Breast epithelium (tissue), 4 donors: ENCODE measurements around the gene ELMOD1. TPM values are rescaled to one million over a fixed set of nuclear protein-coding genes. Genes with fewer than 3 reads are reported as not detected.

Experiments used
- DNase-seq, 2 donors: peaks; one replicate each; pipeline ENCODE4 v3.0.0-alpha.2; 2019; ENCODE audit warnings: low spot score in 2 of 2
- H3K27ac ChIP-seq, 2 donors: fragments of 200-600 bp; sonication (generic) in 1 of 2; one replicate each; pipeline ENCODE4 v1.5.1; 2016 to 2019; ENCODE audit warnings: mild to moderate bottlenecking in 1 of 2
- H3K27me3 ChIP-seq, 2 donors: fragments of 200-600 bp; sonication (generic) in 1 of 2; one replicate each; pipeline versions ENCODE4 v1.5.1 to v1.6.0; 2017 to 2019; ENCODE audit warnings: control low read depth in 1 of 2, mild to moderate bottlenecking in 1 of 2
- H3K36me3 ChIP-seq: fragments of 200-600 bp; one replicate; pipeline ENCODE4 v1.5.1; 2019
- H3K4me1 ChIP-seq, 2 donors: fragments of 200-600 bp; sonication (generic); one replicate each; pipeline ENCODE4 v1.5.1; 2016 to 2019; ENCODE audit warnings: control low read depth in 1 of 2
- H3K4me3 ChIP-seq, 3 donors: fragments of 200-600 bp; sonication (generic); 1 replicate in 2 of 3; 2 replicates in 1 of 3; pipeline ENCODE4 v1.5.1; 2016 to 2019; ENCODE audit warnings: mild to moderate bottlenecking in 3 of 3, moderate library complexity in 2 of 3
- H3K9me3 ChIP-seq, 2 donors: fragments of 200-600 bp; sonication (generic) in 1 of 2; one replicate each; pipeline ENCODE4 v1.5.1; 2016 to 2019; ENCODE audit warnings: control low read depth in 1 of 2
- POLR2A ChIP-seq: fragments of 450-650 bp; IDR thresholded peaks from one replicate; pipeline ENCODE4 v1.6.1; 2016; ENCODE audit warnings: antibody characterized with exemption, mild to moderate bottlenecking, moderate library complexity
- POLR2AphosphoS5 ChIP-seq, 3 donors: sonication (generic); formaldehyde crosslinking; IDR thresholded peaks; one replicate each; pipeline ENCODE4 v1.6.1; 2017; ENCODE audit warnings: antibody characterized with exemption in 3 of 3
- intact Hi-C: fragments of 100-400 bp; cut with DNase I; formaldehyde crosslinking; loops from one replicate; pipeline ENCODE4 v1.15.1; 2023; ENCODE audit warnings: low total_unique reads
- total RNA-seq, 3 donors: library from RNA; depleted of rRNA; stranded (reverse); fragments of >200 nt; gene quantifications; one replicate each; pipeline ENCODE4 v1.1.0, GENCODE V29; 2016
- TF ChIP-seq, protein P1 (sequence below), 3 donors: fragments of 450-650 bp; IDR thresholded peaks; one replicate each; pipeline ENCODE4 v1.5.1; 2016 to 2017; ENCODE audit warnings: antibody characterized with exemption in 3 of 3, mild to moderate bottlenecking in 3 of 3, moderate library complexity in 3 of 3

Gene ELMOD1
- total RNA-seq, 3 donors from 2014 or later = not detected

- Histone ChIP-seq H3K9me3 (no peaks in the 10 kb centered on the region), H3K4me3 (no peak overlapping the region), H3K4me1 (no peaks in the 10 kb centered on the region), H3K36me3 (no peaks in the 10 kb centered on the region), H3K27me3 (no peaks in the 10 kb centered on the region), H3K27ac (no peak overlapping the region)
- no peak for DNase-seq
- intact Hi-C loops = no loop called here
- TF ChIP-seq POLR2AphosphoS5 (IDR thresholded peaks at IDR 0.05) (no peak), POLR2A (no peak)
- TF ChIP-seq, protein P1, sequence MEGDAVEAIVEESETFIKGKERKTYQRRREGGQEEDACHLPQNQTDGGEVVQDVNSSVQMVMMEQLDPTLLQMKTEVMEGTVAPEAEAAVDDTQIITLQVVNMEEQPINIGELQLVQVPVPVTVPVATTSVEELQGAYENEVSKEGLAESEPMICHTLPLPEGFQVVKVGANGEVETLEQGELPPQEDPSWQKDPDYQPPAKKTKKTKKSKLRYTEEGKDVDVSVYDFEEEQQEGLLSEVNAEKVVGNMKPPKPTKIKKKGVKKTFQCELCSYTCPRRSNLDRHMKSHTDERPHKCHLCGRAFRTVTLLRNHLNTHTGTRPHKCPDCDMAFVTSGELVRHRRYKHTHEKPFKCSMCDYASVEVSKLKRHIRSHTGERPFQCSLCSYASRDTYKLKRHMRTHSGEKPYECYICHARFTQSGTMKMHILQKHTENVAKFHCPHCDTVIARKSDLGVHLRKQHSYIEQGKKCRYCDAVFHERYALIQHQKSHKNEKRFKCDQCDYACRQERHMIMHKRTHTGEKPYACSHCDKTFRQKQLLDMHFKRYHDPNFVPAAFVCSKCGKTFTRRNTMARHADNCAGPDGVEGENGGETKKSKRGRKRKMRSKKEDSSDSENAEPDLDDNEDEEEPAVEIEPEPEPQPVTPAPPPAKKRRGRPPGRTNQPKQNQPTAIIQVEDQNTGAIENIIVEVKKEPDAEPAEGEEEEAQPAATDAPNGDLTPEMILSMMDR (IDR thresholded peaks at IDR 0.05) = no peak
Observed at GRCh38 chr11:107659310-107659709, 68.4 kb downstream of the ELMOD1 start.

GRCh38 chr11:107660066-107660465 lies 69.1 kb downstream of the ELMOD1 start:
- Histone ChIP-seq H3K36me3 (no peaks in the 10 kb centered on the region), H3K4me1 (no peaks in the 10 kb centered on the region), H3K27ac (no peak overlapping the region), H3K4me3 (no peak overlapping the region), H3K9me3 (no peaks in the 10 kb centered on the region), H3K27me3 (no peaks in the 10 kb centered on the region)
- intact Hi-C loops = no loop called here
- TF ChIP-seq, protein P1 (IDR thresholded peaks at IDR 0.05) = no peak
- TF ChIP-seq POLR2A (no peak), POLR2AphosphoS5 (IDR thresholded peaks at IDR 0.05) (no peak)
- no peak for DNase-seq

DNA sequence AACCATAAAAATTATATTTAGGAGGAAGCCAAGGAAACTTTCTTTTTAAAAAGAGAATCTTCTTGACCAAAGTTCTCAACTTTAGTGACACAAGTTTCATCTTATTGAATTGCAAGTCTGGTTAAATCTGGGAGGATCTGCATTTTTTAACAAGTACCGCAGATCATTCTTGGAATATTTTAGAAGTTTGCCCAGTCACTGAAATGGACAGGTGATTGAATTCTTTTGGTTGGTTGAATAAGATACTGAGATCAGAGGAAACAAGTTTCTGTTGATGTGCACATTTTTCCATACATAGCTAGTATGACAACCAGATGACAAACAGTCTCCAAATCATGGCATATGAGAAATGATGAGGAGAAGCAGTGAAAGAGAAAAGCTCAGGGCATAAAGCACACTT lies 70.7 kb downstream of the ELMOD1 start:
- Histone ChIP-seq H3K4me1 (no peaks in the 10 kb centered on the region), H3K4me3 (no peak overlapping the region)
- intact Hi-C loops = loop anchor here (2.0 kb wide), 1 partner anchor 51 kb away; no protein-coding TSS in a partner anchor

GRCh38 chr11:107665018-107665417 lies 74.1 kb downstream of the ELMOD1 start:
- H3K27ac ChIP-seq = no peak overlapping the region
- TF ChIP-seq POLR2AphosphoS5 (IDR thresholded peaks at IDR 0.05) (no peak), POLR2A (no peak)
- TF ChIP-seq, protein P1 (IDR thresholded peaks at IDR 0.05) = no peak

More for the DNA sequence above, 70.7 kb downstream of the ELMOD1 start:
- no peak for DNase-seq
- Histone ChIP-seq H3K27ac (no peak overlapping the region), H3K9me3 (no peaks in the 10 kb centered on the region), H3K27me3 (no peaks in the 10 kb centered on the region), H3K36me3 (no peaks in the 10 kb centered on the region)
- TF ChIP-seq, protein P1 (IDR thresholded peaks at IDR 0.05) = no peak
- TF ChIP-seq POLR2AphosphoS5 (IDR thresholded peaks at IDR 0.05) (no peak), POLR2A (no peak)

GRCh38 chr11:107666911-107667613 lies 76.1 kb downstream of the ELMOD1 start:
- H3K4me3 ChIP-seq = no peak overlapping the region
- intact Hi-C loops = no loop called here
- peaks cover 0 to 3% of the 10 kb centered on the region in 2 donors for H3K27me3 ChIP-seq
- no peaks in the 10 kb centered on the region for H3K36me3 ChIP-seq
- no peaks in the 10 kb centered on the region for H3K4me1 ChIP-seq
- no peak for DNase-seq
- TF ChIP-seq POLR2AphosphoS5 (IDR thresholded peaks at IDR 0.05) = no peak
- no peak for TF ChIP-seq POLR2A
- TF ChIP-seq, protein P1 (IDR thresholded peaks at IDR 0.05) = no peak
- H3K27ac ChIP-seq = no peak overlapping the region
- no peaks in the 10 kb centered on the region for H3K9me3 ChIP-seq

More at GRCh38 chr11:107665018-107665417, 74.1 kb downstream of the ELMOD1 start:
- no peak overlapping the region for H3K4me3 ChIP-seq
- intact Hi-C loops = no loop called here
- H3K9me3 ChIP-seq = no peaks in the 10 kb centered on the region
- H3K27me3 ChIP-seq = peaks cover 0 to 3% of the 10 kb centered on the region in 2 donors
- H3K4me1 ChIP-seq = no peaks in the 10 kb centered on the region
- DNase-seq = no peak
- H3K36me3 ChIP-seq = no peaks in the 10 kb centered on the region
